Measurements from ENCODE around the gene ULK3.

The ULK3 gene

DNA sequence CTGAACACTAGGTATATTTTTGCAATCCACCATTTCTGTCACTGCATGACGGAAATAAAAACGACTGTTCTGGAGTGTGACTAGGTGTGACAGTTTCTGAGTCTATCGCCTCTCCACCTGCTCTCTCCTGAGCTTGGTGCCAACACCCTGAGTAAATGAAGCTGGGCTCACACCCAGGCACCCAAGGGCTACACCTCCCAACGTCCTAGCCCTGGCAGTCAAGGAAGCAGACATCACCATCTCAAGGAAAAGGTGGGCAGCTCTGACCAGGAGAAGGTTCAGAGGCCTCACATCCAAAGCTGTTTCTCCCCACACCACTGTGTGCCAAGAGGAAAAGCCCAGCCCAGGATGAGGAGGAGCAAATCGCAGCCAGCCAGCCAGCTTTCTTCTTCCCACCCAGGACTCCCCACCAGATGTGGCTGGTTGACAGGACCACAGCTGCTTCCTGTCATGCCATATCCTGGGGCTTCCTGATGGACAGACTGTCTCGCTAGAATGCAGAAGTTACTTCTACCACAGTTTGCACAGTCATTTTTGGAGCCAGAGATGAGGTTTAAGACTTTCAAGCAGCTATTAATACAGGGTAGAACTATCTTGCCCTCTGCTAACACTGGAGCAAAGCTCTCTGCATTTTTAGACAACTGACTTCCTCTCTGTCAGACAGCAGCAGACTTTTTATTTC, 26.9 kb upstream of the ULK3 start:
- TF ChIP-seq, protein P1, sequence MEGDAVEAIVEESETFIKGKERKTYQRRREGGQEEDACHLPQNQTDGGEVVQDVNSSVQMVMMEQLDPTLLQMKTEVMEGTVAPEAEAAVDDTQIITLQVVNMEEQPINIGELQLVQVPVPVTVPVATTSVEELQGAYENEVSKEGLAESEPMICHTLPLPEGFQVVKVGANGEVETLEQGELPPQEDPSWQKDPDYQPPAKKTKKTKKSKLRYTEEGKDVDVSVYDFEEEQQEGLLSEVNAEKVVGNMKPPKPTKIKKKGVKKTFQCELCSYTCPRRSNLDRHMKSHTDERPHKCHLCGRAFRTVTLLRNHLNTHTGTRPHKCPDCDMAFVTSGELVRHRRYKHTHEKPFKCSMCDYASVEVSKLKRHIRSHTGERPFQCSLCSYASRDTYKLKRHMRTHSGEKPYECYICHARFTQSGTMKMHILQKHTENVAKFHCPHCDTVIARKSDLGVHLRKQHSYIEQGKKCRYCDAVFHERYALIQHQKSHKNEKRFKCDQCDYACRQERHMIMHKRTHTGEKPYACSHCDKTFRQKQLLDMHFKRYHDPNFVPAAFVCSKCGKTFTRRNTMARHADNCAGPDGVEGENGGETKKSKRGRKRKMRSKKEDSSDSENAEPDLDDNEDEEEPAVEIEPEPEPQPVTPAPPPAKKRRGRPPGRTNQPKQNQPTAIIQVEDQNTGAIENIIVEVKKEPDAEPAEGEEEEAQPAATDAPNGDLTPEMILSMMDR (IDR thresholded peaks at IDR 0.05; ENCODE audit: low read depth, low read length) = no peak
- no peaks in the 10 kb centered on the region for H3K27me3 ChIP-seq (ENCODE audit: insufficient read depth, low read depth, severe bottlenecking)
- H3K36me3 ChIP-seq = peaks cover 19% of the 10 kb centered on the region
- no peaks in the 10 kb centered on the region for H3K9me3 ChIP-seq (ENCODE audit: severe bottlenecking)
- H3K27ac ChIP-seq = no peak overlapping the region
- H3K4me3 ChIP-seq (ENCODE audit: low read depth, low read length) = no peak overlapping the region
- no peak for DNase-seq

DNA sequence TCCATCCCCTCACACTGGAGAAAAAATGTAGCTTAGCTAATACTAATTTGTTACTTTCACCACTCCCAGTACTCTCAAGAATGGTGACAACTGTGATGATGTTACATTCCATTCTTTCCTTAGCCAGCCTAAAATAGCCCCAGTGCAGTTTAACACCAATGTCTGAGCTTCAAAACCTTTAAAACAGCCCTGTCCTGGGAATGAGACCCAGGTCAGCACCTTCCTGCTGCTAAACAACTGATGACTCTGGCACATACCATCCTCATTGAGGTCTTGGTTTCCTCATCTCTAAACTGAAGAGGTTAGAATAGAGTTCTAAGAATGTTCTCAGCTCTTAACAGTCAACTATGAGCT, 26.4 kb upstream of the ULK3 start:
- TF ChIP-seq, protein P1 (IDR thresholded peaks at IDR 0.05; ENCODE audit: low read depth, low read length) = no peak
- DNase-seq = no peak
- H3K4me3 ChIP-seq (ENCODE audit: low read depth, low read length) = no peak overlapping the region
- no peak overlapping the region for H3K27ac ChIP-seq
- H3K27me3 ChIP-seq (ENCODE audit: insufficient read depth, low read depth, severe bottlenecking) = no peaks in the 10 kb centered on the region
- H3K36me3 ChIP-seq = peaks cover 20% of the 10 kb centered on the region
- no peaks in the 10 kb centered on the region for H3K9me3 ChIP-seq (ENCODE audit: severe bottlenecking)

DNA sequence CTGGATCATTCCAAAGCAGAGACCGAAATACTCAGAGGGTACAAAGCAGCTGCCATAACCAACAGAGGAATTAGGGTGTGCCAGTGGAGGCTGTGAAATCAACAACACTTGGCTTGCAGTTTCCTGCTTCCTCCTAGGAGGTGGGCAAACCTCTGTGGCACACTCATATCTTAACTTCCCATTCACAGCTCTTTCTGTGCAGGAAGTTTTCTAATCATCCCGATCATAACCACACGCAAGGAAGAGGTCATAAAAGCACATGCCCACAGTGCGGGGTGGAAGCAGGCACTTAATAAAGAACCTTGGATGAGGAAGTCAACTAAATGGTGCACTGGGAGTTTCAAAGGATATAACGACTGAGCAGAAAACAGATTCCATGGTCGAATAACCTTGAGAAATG, 25.1 kb upstream of the ULK3 start:
- no peaks in the 10 kb centered on the region for H3K27me3 ChIP-seq (ENCODE audit: insufficient read depth, low read depth, severe bottlenecking)
- TF ChIP-seq, protein P1 (IDR thresholded peaks at IDR 0.05; ENCODE audit: low read depth, low read length) = no peak
- H3K36me3 ChIP-seq = peaks cover 23% of the 10 kb centered on the region
- no peak for DNase-seq
- no peak overlapping the region for H3K27ac ChIP-seq
- no peaks in the 10 kb centered on the region for H3K9me3 ChIP-seq (ENCODE audit: severe bottlenecking)
- H3K4me3 ChIP-seq (ENCODE audit: low read depth, low read length) = no peak overlapping the region

GRCh38 chr15:74867466-74868038, 24.6 kb upstream of the ULK3 start:
- DNase-seq = no peak
- TF ChIP-seq, protein P1 (IDR thresholded peaks at IDR 0.05; ENCODE audit: low read depth, low read length) = no peak
- Histone ChIP-seq H3K36me3 (peaks cover 21% of the 10 kb centered on the region), H3K27ac (no peak overlapping the region), H3K27me3 (ENCODE audit: insufficient read depth, low read depth, severe bottlenecking) (no peaks in the 10 kb centered on the region), H3K4me3 (ENCODE audit: low read depth, low read length) (no peak overlapping the region), H3K9me3 (ENCODE audit: severe bottlenecking) (no peaks in the 10 kb centered on the region)

DNA sequence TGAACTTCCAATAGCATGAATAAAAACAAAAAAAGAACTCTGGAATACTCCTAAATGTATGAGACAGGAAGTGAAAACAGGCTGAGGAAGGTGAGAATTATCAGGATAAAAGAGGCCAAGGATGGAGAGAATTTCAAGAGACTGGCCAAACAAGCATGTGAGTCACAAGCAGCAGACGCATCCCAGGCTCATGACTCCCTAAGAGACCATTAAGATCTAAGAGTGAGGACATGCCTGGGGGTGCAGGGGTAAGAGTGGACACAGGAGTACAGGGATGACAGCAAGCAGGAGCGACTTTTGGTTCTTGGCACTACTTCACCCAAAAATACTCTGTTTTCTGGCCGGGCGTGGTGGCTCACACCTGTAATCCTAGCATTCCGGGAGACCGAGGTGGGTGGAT, 23.1 kb upstream of the ULK3 start:
- Histone ChIP-seq H3K27me3 (ENCODE audit: insufficient read depth, low read depth, severe bottlenecking) (no peaks in the 10 kb centered on the region), H3K27ac (no peak overlapping the region), H3K9me3 (ENCODE audit: severe bottlenecking) (no peaks in the 10 kb centered on the region), H3K36me3 (peaks cover 24% of the 10 kb centered on the region), H3K4me3 (ENCODE audit: low read depth, low read length) (no peak overlapping the region)
- no peak for DNase-seq
- TF ChIP-seq, protein P1 (IDR thresholded peaks at IDR 0.05; ENCODE audit: low read depth, low read length) = no peak

- Histone ChIP-seq H3K27me3 (ENCODE audit: insufficient read depth, low read depth, severe bottlenecking) (no peaks in the 10 kb centered on the region), H3K36me3 (peaks cover 22% of the 10 kb centered on the region), H3K27ac (no peak overlapping the region), H3K9me3 (ENCODE audit: severe bottlenecking) (no peaks in the 10 kb centered on the region), H3K4me3 (ENCODE audit: low read depth, low read length) (no peak overlapping the region)
- DNase-seq = no peak
- TF ChIP-seq, protein P1 (IDR thresholded peaks at IDR 0.05; ENCODE audit: low read depth, low read length) = no peak
These were observed 22.4 kb upstream of the ULK3 start for GRCh38 chr15:74865316-74865715.
